Muscle of leg (tissue), 11 donors: ENCODE results near the gene ARHGEF12. TPM values are rescaled to one million over a fixed set of nuclear protein-coding genes. Genes with fewer than 3 reads are reported as not detected.

ENCODE experiments used
- DNase-seq: peaks from one replicate; pipeline ENCODE4 v3.0.0; 2013
- H3K27ac ChIP-seq: one replicate; pipeline ENCODE4 v1.5.1; 2013; ENCODE audit warnings: mild to moderate bottlenecking, low read length, control low read depth
- H3K27me3 ChIP-seq: one replicate; pipeline ENCODE4 v1.6.1; 2013; ENCODE audit warnings: low read length; ENCODE audit not compliant: control insufficient read depth, insufficient read depth
- H3K36me3 ChIP-seq: one replicate; pipeline ENCODE4 v1.6.1; 2013; ENCODE audit warnings: low read length; ENCODE audit not compliant: control insufficient read depth, insufficient read depth
- H3K4me1 ChIP-seq: one replicate; pipeline ENCODE4 v1.6.1; 2013; ENCODE audit warnings: low read length; ENCODE audit not compliant: control insufficient read depth, insufficient read depth
- H3K4me3 ChIP-seq: one replicate; pipeline ENCODE4 v1.5.1; 2013; ENCODE audit warnings: low read length, control low read depth
- H3K9me3 ChIP-seq: replicated peaks from 2 replicates; pipeline ENCODE4 v1.6.1; 2013; ENCODE audit warnings: low read depth, low read length; ENCODE audit not compliant: control insufficient read depth
- WGBS: methylation state at CpG from one replicate; pipeline ENCODE4 v1.1.5; 2013; ENCODE audit warnings: missing lambda C conversion rate; ENCODE audit not compliant: insufficient coverage; 5-methylcytosine and 5-hydroxymethylcytosine counted together
- polyA plus RNA-seq, 8 donors: library from polyadenylated mRNA; unstranded; fragments of 120-200 nt; gene quantifications; one replicate each; pipeline versions ENCODE4 v1.2.1 to v1.2.3, GENCODE V29; 2013; ENCODE audit warnings: inconsistent platforms in 1 of 8, low replicate concordance in 1 of 8; ENCODE audit not compliant: insufficient read length in 8 of 8, insufficient read depth in 1 of 8
- total RNA-seq: library from RNA; stranded (reverse); fragments of 120-200 nt; gene quantifications from one replicate; pipeline ENCODE4 v1.2.4, GENCODE V29; 2013

ARHGEF12 gene
- total and polyA plus RNA-seq, 9 donors, result 26.5 to 53.6 (median 36.5) TPM

DNA sequence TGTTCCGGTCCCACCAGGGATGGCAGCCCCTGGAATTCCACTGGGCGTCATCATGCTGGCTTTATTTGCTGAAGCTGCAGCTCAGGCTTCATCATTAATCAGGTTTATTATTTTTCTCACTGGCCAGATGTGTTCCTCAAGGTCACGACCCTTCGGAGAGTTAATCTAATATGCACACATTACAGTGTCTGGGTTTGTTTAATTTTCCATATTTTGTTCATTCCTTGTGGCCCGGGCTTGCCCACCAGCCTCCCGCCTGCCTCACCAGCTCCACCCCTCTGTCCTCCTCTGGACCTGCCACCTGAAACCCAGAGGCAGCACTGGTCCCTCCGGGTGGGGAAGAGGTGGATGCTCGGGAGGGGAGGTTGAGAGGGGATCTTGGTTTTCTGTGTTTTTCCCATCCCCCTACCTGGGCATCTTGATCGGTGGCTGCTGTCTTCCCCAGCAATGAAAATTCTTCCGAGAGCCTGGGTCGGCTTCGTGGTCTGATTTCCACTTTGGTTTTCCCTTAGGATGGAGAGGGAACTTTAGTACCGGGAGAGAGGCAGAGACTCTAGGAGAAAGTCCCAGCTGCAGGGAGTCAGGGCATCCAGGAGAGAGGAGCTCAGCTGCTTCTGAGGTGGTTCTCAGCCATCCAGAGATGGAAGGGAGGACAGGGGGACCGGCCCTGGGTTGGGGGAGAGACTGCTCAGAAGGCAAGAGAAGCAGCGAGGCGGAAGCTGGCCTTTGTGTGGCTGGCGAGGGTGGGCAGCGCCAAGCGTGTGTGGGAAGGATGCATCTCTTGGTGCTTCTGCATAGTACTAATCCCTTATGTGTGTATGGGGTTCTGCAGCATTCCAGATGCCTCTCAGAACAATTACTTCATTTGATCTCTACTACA is 177.5 kb downstream of the ARHGEF12 start:
- H3K9me3 ChIP-seq, result no peaks in the 10 kb centered on the region
- no peaks in the 10 kb centered on the region for H3K36me3 ChIP-seq
- no peak overlapping the region for H3K27ac ChIP-seq
- H3K4me3 ChIP-seq, result no peak overlapping the region
- H3K27me3 ChIP-seq, result peaks cover 54% of the 10 kb centered on the region
- 62% methylated on average over 3 of the region's 19 CpGs for WGBS
- H3K4me1 ChIP-seq, result peaks cover 26% of the 10 kb centered on the region
- DNase-seq, result no peak

- H3K4me1 ChIP-seq, result peaks cover 26% of the 10 kb centered on the region
- 85% methylated on average over 14 of the region's 14 CpGs for WGBS
- no peak overlapping the region for H3K27ac ChIP-seq
- H3K36me3 ChIP-seq, result no peaks in the 10 kb centered on the region
- no peak for DNase-seq
- H3K27me3 ChIP-seq, result peaks cover 46% of the 10 kb centered on the region
- no peaks in the 10 kb centered on the region for H3K9me3 ChIP-seq
- H3K4me3 ChIP-seq, result no peak overlapping the region
Observed at GRCh38 chr11:120514541-120515121, 178.4 kb downstream of the ARHGEF12 start.

- Histone ChIP-seq H3K4me3 (no peak overlapping the region), H3K27ac (no peak overlapping the region), H3K9me3 (no peaks in the 10 kb centered on the region), H3K36me3 (no peaks in the 10 kb centered on the region), H3K4me1 (peaks cover 26% of the 10 kb centered on the region), H3K27me3 (peaks cover 42% of the 10 kb centered on the region)
- DNase-seq, result no peak
- whole genome bisulfite sequencing, result 82% methylated on average over 3 of the region's 7 CpGs
Observed at GRCh38 chr11:120515186-120515723, 179.0 kb downstream of the ARHGEF12 start.

DNA sequence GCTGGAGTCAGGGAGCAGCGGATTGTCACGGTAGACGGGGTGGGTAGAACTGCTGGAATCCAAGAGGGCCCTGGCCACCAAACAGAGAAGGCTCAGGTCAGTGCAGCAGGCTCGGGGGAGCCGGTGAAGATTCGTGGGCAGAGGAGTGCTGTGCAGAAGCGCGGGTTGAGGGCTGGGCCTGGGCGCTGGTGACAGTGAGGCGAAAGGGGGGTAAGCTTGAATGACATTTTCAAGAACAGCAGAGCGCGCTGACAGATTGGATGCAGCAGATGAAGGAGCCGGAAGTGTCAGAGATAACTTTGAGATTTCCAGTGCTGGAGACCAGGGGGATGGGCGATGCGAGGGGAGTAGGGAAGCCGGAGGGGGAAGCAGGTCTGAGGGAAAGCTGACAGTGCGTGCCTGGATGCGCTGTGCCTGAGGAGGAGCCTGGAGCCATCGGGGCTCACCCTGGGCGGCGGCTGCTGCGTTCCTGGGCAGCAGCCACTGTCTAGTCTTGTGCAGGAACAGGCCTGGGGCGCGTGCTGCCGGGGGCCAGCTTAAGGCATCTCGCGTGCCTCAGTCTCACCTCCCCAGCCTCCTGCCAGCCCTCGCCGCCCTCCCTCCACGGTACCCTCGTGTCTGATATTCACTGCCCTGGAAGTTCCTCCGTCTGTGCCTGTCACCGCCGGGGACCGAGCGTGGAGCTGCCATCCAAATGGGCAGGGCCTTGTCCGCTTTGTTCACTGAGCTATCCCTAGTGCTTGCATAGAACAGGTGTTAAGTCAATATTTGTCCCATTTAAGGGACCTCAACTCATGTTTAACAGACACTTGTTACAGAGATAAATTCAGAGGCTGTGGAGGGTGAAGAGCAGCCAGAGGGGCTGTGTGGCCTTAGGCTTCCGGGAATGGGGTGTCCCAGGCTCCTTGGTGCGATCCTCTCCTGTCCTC is 180.5 kb downstream of the ARHGEF12 start:
- Histone ChIP-seq H3K36me3 (no peaks in the 10 kb centered on the region), H3K4me3 (no peak overlapping the region), H3K9me3 (no peaks in the 10 kb centered on the region), H3K27me3 (peaks cover 37% of the 10 kb centered on the region), H3K4me1 (peaks cover 26% of the 10 kb centered on the region), H3K27ac (peak overlapping the region; percentile 42)
- WGBS, result 42% methylated on average over 39 of the region's 39 CpGs
- DNase-seq, result no peak

- H3K27me3 ChIP-seq, result peaks cover 33% of the 10 kb centered on the region
- 72% methylated on average over 9 of the region's 13 CpGs for WGBS
- no peak for DNase-seq
- H3K27ac ChIP-seq, result peak overlapping the region; percentile 42
- H3K36me3 ChIP-seq, result no peaks in the 10 kb centered on the region
- H3K4me1 ChIP-seq, result peaks cover 23% of the 10 kb centered on the region
- H3K9me3 ChIP-seq, result no peaks in the 10 kb centered on the region
- H3K4me3 ChIP-seq, result no peak overlapping the region
Observed at GRCh38 chr11:120517390-120517761, 181.2 kb downstream of the ARHGEF12 start.

DNA sequence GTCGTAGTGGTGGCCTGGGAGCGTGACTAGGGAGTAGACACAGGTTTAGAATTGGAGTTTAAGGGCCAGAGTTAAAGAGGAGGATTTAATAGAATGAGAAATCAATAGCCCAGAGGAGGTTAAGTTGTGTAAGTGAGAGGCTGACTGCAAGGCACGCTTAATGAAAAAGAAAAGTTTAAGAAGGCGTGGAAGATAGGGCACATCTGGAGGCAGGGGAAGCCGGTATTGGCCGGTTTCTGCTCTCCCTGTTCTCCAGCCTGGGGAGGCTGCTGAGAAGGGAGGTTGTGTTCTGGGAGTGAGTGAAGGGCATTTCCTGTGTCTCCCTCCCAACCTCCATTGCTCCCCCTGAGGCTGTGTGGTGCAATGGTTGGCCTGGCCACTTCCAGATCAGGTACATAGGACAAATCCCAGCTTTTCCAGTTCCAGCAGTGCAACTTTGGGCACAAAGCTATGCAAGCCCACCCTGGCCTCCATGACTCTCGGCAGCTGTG is 181.6 kb downstream of the ARHGEF12 start:
- Histone ChIP-seq H3K27me3 (peaks cover 30% of the 10 kb centered on the region), H3K27ac (peak overlapping the region; percentile 7)

DNA sequence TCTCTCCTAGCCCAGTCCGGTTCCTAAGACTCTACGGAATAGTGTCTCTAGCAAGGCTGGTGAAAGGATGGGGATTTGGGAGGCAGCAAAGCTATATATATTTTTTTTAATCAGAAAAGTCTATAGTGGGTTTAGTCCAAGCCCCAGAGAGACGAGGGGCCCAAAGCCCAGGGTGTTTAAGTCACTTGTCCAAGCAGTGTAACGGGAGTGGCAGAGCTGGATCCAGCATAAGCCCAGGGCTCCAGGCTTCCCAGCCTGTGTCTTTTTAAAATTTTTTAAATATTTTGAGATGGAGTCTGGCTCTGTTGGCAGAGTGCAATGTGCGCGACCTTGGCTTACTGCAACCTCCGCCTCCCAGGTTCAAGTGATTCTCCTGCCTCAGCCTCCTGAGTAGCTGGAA is 182.1 kb downstream of the ARHGEF12 start:
- H3K27ac ChIP-seq, result no peak overlapping the region
- H3K9me3 ChIP-seq, result no peaks in the 10 kb centered on the region
- H3K4me3 ChIP-seq, result no peak overlapping the region
- peaks cover 25% of the 10 kb centered on the region for H3K27me3 ChIP-seq
- no peak for DNase-seq
- WGBS, result 81% methylated on average over 5 of the region's 7 CpGs
- H3K4me1 ChIP-seq, result peaks cover 24% of the 10 kb centered on the region
- H3K36me3 ChIP-seq, result no peaks in the 10 kb centered on the region

More for the DNA sequence above, 181.6 kb downstream of the ARHGEF12 start:
- no peak overlapping the region for H3K4me3 ChIP-seq
- 63% methylated on average over 7 of the region's 7 CpGs for WGBS
- DNase-seq, result no peak
- H3K9me3 ChIP-seq, result no peaks in the 10 kb centered on the region
- H3K4me1 ChIP-seq, result peaks cover 23% of the 10 kb centered on the region
- no peaks in the 10 kb centered on the region for H3K36me3 ChIP-seq

GRCh38 chr11:120519474-120519873 is 183.3 kb downstream of the ARHGEF12 start:
- no peak for DNase-seq
- Histone ChIP-seq H3K4me3 (no peak overlapping the region), H3K4me1 (peaks cover 24% of the 10 kb centered on the region), H3K27ac (no peak overlapping the region), H3K27me3 (peaks cover 23% of the 10 kb centered on the region), H3K9me3 (no peaks in the 10 kb centered on the region), H3K36me3 (no peaks in the 10 kb centered on the region)
- WGBS, result no CpG with 5 or more reads among the region's 3 CpGs

DNA sequence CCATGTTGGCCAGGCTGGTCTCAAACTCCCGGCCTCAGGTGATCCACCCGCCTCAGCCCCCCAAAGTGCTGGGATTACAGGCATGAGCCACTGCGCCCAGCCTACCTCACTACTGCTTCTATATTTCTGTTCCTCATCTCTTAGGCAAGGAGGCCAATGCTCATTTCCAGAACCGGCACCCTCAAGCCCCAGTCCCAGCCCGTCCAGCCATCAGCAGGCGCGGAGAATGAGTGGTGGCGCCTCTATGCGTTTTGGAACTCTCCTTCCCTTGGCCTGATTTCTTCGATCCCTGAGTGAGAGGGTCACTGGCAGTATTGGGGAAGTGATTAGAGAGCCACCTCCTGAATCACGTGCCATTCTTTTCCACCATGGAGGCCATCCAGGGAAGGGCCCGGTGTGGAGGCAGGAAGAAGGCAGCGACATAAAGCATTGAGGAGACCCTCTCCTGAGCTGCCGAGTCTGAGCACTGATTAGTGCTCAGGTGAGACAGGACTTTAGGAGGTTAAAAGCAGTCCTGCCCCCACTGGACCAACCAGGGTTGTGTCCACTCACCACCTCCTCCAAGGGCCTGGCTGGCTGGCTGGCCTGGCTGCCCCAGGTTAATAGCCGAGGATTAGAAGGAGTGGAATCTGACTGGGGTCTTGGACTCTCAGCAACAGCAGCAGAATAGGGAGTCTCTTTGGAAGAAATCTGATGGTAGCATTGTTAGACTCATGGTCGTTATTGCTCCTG is 184.0 kb downstream of the ARHGEF12 start:
- Histone ChIP-seq H3K4me1 (peaks cover 24% of the 10 kb centered on the region), H3K4me3 (no peak overlapping the region), H3K27ac (no peak overlapping the region), H3K27me3 (peaks cover 20% of the 10 kb centered on the region), H3K9me3 (no peaks in the 10 kb centered on the region), H3K36me3 (no peaks in the 10 kb centered on the region)
- WGBS, result 86% methylated on average over 8 of the region's 16 CpGs
- no peak for DNase-seq
